ENCODE data around the gene SLC37A3. TPM values are rescaled to one million over a fixed set of nuclear protein-coding genes. Genes with fewer than 3 reads are reported as not detected.
A peak's percentile ranks its signal among the peaks of the same experiment; 100 is the strongest.
"Not testable (repeated sequence)": the region's sequence is repeated elsewhere in the genome, so short reads cannot be mapped to it uniquely, and the experiment has no call there.

Gene SLC37A3
- total RNA-seq, 2 donors from 2014 or later, result 37.4 to 55.7 TPM

- intact Hi-C loops (cut with DNase I), result no loop called here
- DNase-seq (no peak), ATAC-seq (no peak)
- Histone ChIP-seq H3K36me3 (replicated peaks in 1 of 2; ENCODE audit: insufficient read depth in 1 of 2, low read depth in 2 of 2) (no peaks in the 10 kb centered on the region), H3K4me3 (no peak overlapping the region), H3K27me3 (no peaks in the 10 kb centered on the region), H3K9me3 (no peaks in the 10 kb centered on the region), H3K4me1 (no peaks in the 10 kb centered on the region), H3K27ac (no peak overlapping the region)
- WGBS, 2 donors, result 83 to 86% methylated on average over 10 to 12 of the region's 12 CpGs
- TF ChIP-seq CTCF (IDR thresholded peaks at IDR 0.05) (no peak), POLR2A (IDR thresholded peaks at IDR 0.05) (no peak)
Observed at GRCh38 chr7:140425718-140426117, 27.4 kb upstream of the SLC37A3 start.

GRCh38 chr7:140423501-140423900 is 25.2 kb upstream of the SLC37A3 start:
- no peaks in the 10 kb centered on the region for H3K36me3 ChIP-seq (replicated peaks in 1 of 2; ENCODE audit: insufficient read depth in 1 of 2, low read depth in 2 of 2)
- no peak overlapping the region for H3K27ac ChIP-seq
- no peaks in the 10 kb centered on the region for H3K9me3 ChIP-seq
- H3K27me3 ChIP-seq, result no peaks in the 10 kb centered on the region
- H3K4me3 ChIP-seq, result no peak overlapping the region
- peaks cover 16% of the 10 kb centered on the region for H3K4me1 ChIP-seq
- intact Hi-C loops (cut with DNase I), result no loop called here
- TF ChIP-seq CTCF (IDR thresholded peaks at IDR 0.05) (no peak), POLR2A (IDR thresholded peaks at IDR 0.05) (no peak)
- 97 to 100% methylated on average over 3 of the region's 3 CpGs for WGBS, 2 donors
- ATAC-seq, result no peak
- DNase-seq, result no peak

DNA sequence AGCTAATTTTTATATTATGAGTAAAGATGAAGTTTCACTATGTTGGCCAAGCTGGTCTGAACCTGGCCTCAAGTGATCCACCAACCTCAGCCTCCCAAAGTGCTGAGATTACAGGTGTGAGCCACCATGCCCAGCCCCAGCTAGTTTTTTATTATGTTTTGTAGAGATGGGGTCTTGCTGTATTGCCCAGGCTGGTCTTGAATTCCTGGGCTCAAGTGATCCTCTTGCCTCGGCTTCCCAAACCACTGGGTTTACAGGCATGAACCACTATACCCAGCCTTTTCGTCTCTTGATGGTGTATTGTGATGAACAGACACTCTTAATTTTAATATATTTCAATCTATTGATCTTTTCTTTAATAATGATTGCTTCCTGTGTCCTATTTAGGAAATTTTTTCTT is 23.2 kb upstream of the SLC37A3 start:
- TF ChIP-seq CTCF (IDR thresholded peaks at IDR 0.05), result no peak
- no peak for TF ChIP-seq POLR2A (IDR thresholded peaks at IDR 0.05)
- Histone ChIP-seq H3K4me1 (peaks cover 33% of the 10 kb centered on the region), H3K27me3 (no peaks in the 10 kb centered on the region), H3K9me3 (no peaks in the 10 kb centered on the region), H3K36me3 (replicated peaks in 1 of 2; ENCODE audit: insufficient read depth in 1 of 2, low read depth in 2 of 2) (no peaks in the 10 kb centered on the region), H3K4me3 (no peak overlapping the region), H3K27ac (no peak overlapping the region)
- ATAC-seq (no peak), DNase-seq (no peak)
- 94 to 98% methylated on average over 2 of the region's 2 CpGs for WGBS, 2 donors
- intact Hi-C loops (cut with DNase I), result no loop called here

DNA sequence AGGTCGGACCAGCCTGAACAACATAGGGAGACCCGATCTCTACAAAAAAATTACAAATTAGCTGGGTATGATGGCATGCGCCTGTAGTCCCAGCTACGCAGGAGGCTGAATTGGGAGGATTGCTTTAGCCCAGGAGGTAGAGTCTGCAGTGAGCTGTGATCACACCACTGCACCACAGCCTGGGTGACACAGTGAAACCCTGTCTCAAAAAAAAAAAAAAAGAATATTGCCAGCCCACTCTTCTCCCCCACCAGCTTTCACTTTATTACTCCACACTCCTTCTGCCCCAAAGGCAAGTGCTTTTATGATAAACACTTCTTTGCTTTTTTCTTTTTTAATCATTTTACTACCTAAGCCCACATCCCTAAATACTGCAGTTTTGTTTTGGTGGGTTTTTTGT is 20.3 kb upstream of the SLC37A3 start:
- WGBS, 2 donors, result 64 to 67% methylated on average over 4 of the region's 4 CpGs
- no peaks in the 10 kb centered on the region for H3K36me3 ChIP-seq (replicated peaks in 1 of 2; ENCODE audit: insufficient read depth in 1 of 2, low read depth in 2 of 2)
- peaks cover 60% of the 10 kb centered on the region for H3K4me1 ChIP-seq
- TF ChIP-seq POLR2A (IDR thresholded peaks at IDR 0.05) (no peak), CTCF (IDR thresholded peaks at IDR 0.05) (no peak)
- ATAC-seq, result peak; percentile 3
- peak overlapping the region in 3 of 4 donors; percentile 50 to 64 (median 57) for H3K27ac ChIP-seq
- no peak for DNase-seq
- no peak overlapping the region for H3K4me3 ChIP-seq
- H3K9me3 ChIP-seq, result no peaks in the 10 kb centered on the region
- H3K27me3 ChIP-seq, result no peaks in the 10 kb centered on the region
- intact Hi-C loops (cut with DNase I), result no loop called here

- H3K27me3 ChIP-seq; H3K36me3 ChIP-seq (replicated peaks in 1 of 2; ENCODE audit: insufficient read depth in 1 of 2, low read depth in 2 of 2); H3K9me3 ChIP-seq; intact Hi-C loops (cut with DNase I); H3K4me3 ChIP-seq: not testable (repeated sequence)
- 52 to 57% methylated on average over 5 of the region's 5 CpGs for WGBS, 2 donors
- peak overlapping the region in 3 of 4 donors; percentile 64 to 84 (median 82) for H3K27ac ChIP-seq
- DNase-seq, result peak; percentile 86 to 94 (median 93)
- ATAC-seq, result peak; percentile 93
- peaks cover 60% of the 10 kb centered on the region for H3K4me1 ChIP-seq
Observed at GRCh38 chr7:140418156-140418472, 19.8 kb upstream of the SLC37A3 start.
